ENCODE data around the gene CCDC30. TPM values are rescaled to one million over a fixed set of nuclear protein-coding genes. Genes with fewer than 3 reads are reported as not detected.

CCDC30 gene
- total RNA-seq, 1 donor from 2014 or later: 1.5 TPM

DNA sequence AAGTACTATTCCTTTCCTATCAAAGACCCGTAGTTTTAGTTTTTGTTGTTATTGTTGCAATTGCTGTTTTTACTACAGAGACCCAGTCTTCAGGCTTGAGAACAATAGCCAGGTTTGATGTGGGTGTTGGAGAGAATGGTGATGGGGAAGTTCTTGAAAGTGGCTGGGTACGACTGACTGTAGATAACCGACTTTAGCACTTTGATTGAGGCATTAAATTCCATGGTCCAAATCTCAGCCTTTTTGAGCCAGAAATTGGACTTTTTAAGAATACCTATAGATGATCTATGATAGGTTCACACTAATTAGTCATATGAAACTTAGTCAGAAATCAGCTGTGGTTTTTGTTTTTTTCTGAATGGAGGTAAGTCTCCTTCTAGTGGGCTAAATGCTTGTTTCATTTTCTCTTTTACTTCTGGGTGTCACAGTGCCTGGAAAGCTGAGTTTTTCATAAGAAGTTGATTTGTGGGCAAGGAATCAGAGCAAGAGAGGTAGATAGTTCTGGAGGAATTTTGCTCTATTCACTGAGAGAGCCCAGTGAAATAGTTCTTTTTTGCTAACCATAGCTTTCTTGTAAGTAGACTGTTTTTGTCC lies 197.9 kb downstream of the CCDC30 start:
- peaks cover 19% of the 10 kb centered on the region for H3K4me1 ChIP-seq
- H3K9me3 ChIP-seq: no peaks in the 10 kb centered on the region
- TF ChIP-seq POLR2A (IDR thresholded peaks at IDR 0.05): no peak
- no peak for TF ChIP-seq POLR2AphosphoS5 (IDR thresholded peaks at IDR 0.05; ENCODE audit: insufficient read depth in 1 of 2, low read depth in 1 of 2)
- TF ChIP-seq, protein P1, sequence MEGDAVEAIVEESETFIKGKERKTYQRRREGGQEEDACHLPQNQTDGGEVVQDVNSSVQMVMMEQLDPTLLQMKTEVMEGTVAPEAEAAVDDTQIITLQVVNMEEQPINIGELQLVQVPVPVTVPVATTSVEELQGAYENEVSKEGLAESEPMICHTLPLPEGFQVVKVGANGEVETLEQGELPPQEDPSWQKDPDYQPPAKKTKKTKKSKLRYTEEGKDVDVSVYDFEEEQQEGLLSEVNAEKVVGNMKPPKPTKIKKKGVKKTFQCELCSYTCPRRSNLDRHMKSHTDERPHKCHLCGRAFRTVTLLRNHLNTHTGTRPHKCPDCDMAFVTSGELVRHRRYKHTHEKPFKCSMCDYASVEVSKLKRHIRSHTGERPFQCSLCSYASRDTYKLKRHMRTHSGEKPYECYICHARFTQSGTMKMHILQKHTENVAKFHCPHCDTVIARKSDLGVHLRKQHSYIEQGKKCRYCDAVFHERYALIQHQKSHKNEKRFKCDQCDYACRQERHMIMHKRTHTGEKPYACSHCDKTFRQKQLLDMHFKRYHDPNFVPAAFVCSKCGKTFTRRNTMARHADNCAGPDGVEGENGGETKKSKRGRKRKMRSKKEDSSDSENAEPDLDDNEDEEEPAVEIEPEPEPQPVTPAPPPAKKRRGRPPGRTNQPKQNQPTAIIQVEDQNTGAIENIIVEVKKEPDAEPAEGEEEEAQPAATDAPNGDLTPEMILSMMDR (IDR thresholded peaks at IDR 0.05): no peak
- no peak for DNase-seq (ENCODE audit: extremely low spot score in 2 of 2)
- peaks cover 4 to 30% of the 10 kb centered on the region in 2 donors for H3K36me3 ChIP-seq
- intact Hi-C loops (cut with DNase I): no loop called here
- H3K27ac ChIP-seq: no peak overlapping the region
- no peaks in the 10 kb centered on the region for H3K27me3 ChIP-seq
- H3K4me3 ChIP-seq: no peak overlapping the region

DNA sequence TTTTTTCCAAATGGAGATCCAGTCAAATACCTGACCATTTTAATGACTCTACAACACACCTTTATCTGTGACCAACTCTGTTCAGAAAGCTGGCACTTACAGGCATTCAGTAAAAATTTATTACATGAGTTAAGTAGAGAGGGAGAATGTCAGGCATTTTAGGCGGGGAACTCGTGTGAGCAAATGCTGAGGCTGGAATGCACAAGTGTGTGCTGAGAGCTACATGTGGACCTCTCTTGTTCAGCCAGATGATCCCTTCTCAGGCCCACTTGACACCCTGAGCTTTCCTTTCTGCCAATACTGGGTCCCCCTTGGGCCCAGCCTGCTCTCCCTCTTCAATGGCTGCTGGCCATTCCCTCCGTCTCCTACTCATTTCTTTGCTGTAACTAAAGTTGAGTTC lies 206.8 kb downstream of the CCDC30 start:
- Histone ChIP-seq H3K4me3 (no peak overlapping the region), H3K27me3 (no peaks in the 10 kb centered on the region), H3K36me3 (peaks cover 3 to 49% of the 10 kb centered on the region in 2 donors), H3K4me1 (no peaks in the 10 kb centered on the region), H3K9me3 (no peaks in the 10 kb centered on the region), H3K27ac (no peak overlapping the region)
- DNase-seq (ENCODE audit: extremely low spot score in 2 of 2): no peak
- intact Hi-C loops (cut with DNase I): no loop called here
- TF ChIP-seq POLR2A (IDR thresholded peaks at IDR 0.05): no peak
- TF ChIP-seq, protein P1 (IDR thresholded peaks at IDR 0.05): no peak
- TF ChIP-seq POLR2AphosphoS5 (IDR thresholded peaks at IDR 0.05; ENCODE audit: insufficient read depth in 1 of 2, low read depth in 1 of 2): no peak

GRCh38 chr1:42670425-42670824 lies 207.3 kb downstream of the CCDC30 start:
- Histone ChIP-seq H3K4me3 (no peak overlapping the region), H3K9me3 (no peaks in the 10 kb centered on the region), H3K27ac (no peak overlapping the region), H3K36me3 (peaks cover 0 to 51% of the 10 kb centered on the region in 2 donors), H3K27me3 (no peaks in the 10 kb centered on the region), H3K4me1 (no peaks in the 10 kb centered on the region)
- DNase-seq (ENCODE audit: extremely low spot score in 2 of 2): no peak
- intact Hi-C loops (cut with DNase I): no loop called here
- TF ChIP-seq POLR2AphosphoS5 (IDR thresholded peaks at IDR 0.05; ENCODE audit: insufficient read depth in 1 of 2, low read depth in 1 of 2) (no peak), POLR2A (IDR thresholded peaks at IDR 0.05) (no peak)
- TF ChIP-seq, protein P1 (IDR thresholded peaks at IDR 0.05): no peak

GRCh38 chr1:42674214-42674613 lies 211.1 kb downstream of the CCDC30 start:
- Histone ChIP-seq H3K27me3 (no peaks in the 10 kb centered on the region), H3K36me3 (peaks cover 0 to 18% of the 10 kb centered on the region in 2 donors), H3K27ac (no peak overlapping the region), H3K4me3 (no peak overlapping the region), H3K4me1 (no peaks in the 10 kb centered on the region), H3K9me3 (no peaks in the 10 kb centered on the region)
- intact Hi-C loops (cut with DNase I): no loop called here
- no peak for TF ChIP-seq POLR2AphosphoS5 (IDR thresholded peaks at IDR 0.05; ENCODE audit: insufficient read depth in 1 of 2, low read depth in 1 of 2)
- TF ChIP-seq POLR2A (IDR thresholded peaks at IDR 0.05): no peak
- TF ChIP-seq, protein P1 (IDR thresholded peaks at IDR 0.05): no peak
- DNase-seq (ENCODE audit: extremely low spot score in 2 of 2): no peak

GRCh38 chr1:42674682-42675081 lies 211.6 kb downstream of the CCDC30 start:
- H3K4me3 ChIP-seq: no peak overlapping the region
- H3K4me1 ChIP-seq: no peaks in the 10 kb centered on the region
- intact Hi-C loops (cut with DNase I): no loop called here
- no peak overlapping the region for H3K27ac ChIP-seq
- no peaks in the 10 kb centered on the region for H3K9me3 ChIP-seq
- DNase-seq (ENCODE audit: extremely low spot score in 2 of 2): no peak
- no peaks in the 10 kb centered on the region for H3K27me3 ChIP-seq
- H3K36me3 ChIP-seq: peaks cover 0 to 18% of the 10 kb centered on the region in 2 donors
- no peak for TF ChIP-seq POLR2AphosphoS5 (IDR thresholded peaks at IDR 0.05; ENCODE audit: insufficient read depth in 1 of 2, low read depth in 1 of 2)
- TF ChIP-seq POLR2A (IDR thresholded peaks at IDR 0.05): no peak
- TF ChIP-seq, protein P1 (IDR thresholded peaks at IDR 0.05): no peak

Measured in vagina (tissue), 2 donors.